HUES6 (cell line): ENCODE measurements around the gene TSSC4.

ENCODE experiments used
- H3K27ac ChIP-seq: 2 replicates; pipeline ENCODE4 v1.7.0; 2013; ENCODE audit warnings: low read depth, mild to moderate bottlenecking, low read length, inconsistent platforms
- H3K27me3 ChIP-seq: 2 replicates; pipeline ENCODE4 v1.6.1; 2013; ENCODE audit warnings: low read length; ENCODE audit not compliant: control insufficient read depth, insufficient read depth
- H3K36me3 ChIP-seq: 2 replicates; pipeline ENCODE4 v1.6.1; 2013; ENCODE audit warnings: low read length; ENCODE audit not compliant: control insufficient read depth, insufficient read depth
- H3K4me1 ChIP-seq: 2 replicates; pipeline ENCODE4 v1.6.1; 2013; ENCODE audit warnings: low read length; ENCODE audit not compliant: control insufficient read depth, insufficient read depth
- H3K4me3 ChIP-seq: 2 replicates; pipeline ENCODE4 v1.5.1; 2013; ENCODE audit warnings: low read depth, low read length
- H3K9ac ChIP-seq: one replicate; pipeline ENCODE4 v1.6.1; 2013; ENCODE audit warnings: mild to moderate bottlenecking, low read length
- H3K9me3 ChIP-seq: 2 replicates; pipeline ENCODE4 v1.6.1; 2013; ENCODE audit warnings: low read depth, low read length; ENCODE audit not compliant: control insufficient read depth, insufficient read depth

The TSSC4 gene

DNA sequence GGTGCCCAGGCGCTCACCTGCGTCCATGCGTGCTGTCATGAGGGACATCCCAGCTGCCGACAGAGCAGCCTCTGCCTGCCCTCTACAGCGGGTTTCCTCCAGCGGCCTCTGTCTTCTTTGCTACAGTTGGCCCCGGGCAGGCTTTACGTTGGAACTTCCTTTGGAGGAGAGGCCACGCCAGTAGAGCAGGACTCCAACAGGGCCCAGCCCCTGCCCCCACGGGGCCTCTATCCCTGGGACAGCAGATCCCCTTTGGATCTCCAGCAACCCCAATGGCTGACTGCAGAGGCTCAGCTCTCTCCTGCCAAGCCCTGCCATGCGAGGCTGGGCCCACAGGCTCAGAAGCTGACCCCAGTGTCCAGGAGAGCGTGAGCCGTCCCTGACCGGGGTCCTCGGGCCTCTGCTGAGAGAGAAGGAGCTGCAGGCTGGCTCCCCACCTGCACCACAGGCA, 31.6 kb downstream of the TSSC4 start:
- Histone ChIP-seq H3K27me3 (peaks cover 19% of the 10 kb centered on the region), H3K4me3 (no peak overlapping the region), H3K36me3 (no peaks in the 10 kb centered on the region), H3K9ac (no peak overlapping the region), H3K4me1 (no peaks in the 10 kb centered on the region), H3K9me3 (peaks cover 3% of the 10 kb centered on the region; the same call in 1 of the 2 replicates), H3K27ac (no peak overlapping the region)

DNA sequence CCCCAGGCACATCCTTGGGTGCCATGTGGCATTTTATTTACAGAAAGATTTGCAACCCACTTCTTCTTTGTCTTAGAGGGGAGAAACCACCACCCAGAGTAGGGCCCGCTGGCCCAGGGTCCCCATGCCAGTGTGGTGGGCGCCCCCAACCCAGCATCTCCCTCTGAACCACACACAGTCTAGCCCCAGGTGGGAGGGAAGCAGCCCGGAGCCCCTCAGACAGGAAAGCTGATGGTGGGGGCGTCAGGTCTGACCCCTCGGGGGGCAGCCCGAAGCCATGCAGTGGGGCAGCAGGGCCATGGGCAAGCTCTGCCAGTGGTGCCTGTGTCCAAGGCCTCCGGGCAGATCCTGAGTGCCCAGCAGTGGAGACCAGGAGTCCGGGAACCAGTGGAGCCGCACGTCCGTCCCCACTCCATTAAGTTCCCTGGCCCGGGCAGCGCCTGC, 32.1 kb downstream of the TSSC4 start:
- H3K9ac ChIP-seq: no peak overlapping the region
- H3K4me3 ChIP-seq: no peak overlapping the region
- H3K36me3 ChIP-seq: no peaks in the 10 kb centered on the region
- no peaks in the 10 kb centered on the region for H3K4me1 ChIP-seq
- no peak overlapping the region for H3K27ac ChIP-seq
- peaks cover 3% of the 10 kb centered on the region; the same call in 1 of the 2 replicates for H3K9me3 ChIP-seq
- peaks cover 23% of the 10 kb centered on the region for H3K27me3 ChIP-seq

DNA sequence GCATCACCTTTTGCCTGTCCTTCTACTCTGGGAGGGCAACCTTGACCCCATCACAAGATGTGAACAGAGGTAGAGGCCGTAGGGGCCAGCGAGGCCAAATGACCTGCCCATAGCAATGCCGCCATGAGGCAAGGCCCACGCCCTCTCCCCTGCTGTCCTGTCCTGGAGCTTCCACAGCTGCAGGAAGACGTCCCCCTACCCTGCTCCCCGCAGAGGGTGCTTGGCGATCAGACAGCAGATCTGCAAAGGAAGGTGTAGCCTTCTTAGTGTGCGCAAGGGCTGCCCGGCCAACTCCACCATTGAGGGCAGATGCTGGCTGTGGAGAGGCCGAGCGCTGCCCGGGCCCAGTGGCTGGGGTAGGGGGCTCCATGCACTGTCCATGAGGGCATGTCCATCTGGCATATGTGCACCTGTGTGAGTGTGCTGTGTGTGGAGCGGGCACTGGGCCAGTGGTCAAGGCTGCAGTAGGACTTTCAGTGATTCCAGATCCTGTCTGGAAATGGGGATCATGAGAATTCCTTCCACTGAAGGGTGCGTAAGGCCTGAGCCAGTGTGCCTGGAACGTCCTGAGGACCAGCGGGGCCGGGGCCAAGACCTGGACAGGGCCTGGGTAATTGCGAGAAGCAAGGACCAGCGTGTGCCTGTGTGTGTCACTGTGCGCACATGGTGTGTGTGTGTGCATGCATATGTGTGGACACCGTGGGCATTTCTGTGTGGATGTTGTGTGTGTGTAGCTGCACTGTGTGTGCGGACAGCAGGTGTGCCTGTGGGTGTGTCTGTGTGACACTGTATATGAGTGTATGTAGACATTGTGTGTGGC, 32.8 kb downstream of the TSSC4 start:
- Histone ChIP-seq H3K36me3 (no peaks in the 10 kb centered on the region), H3K9ac (no peak overlapping the region), H3K27ac (no peak overlapping the region), H3K9me3 (peaks cover 3% of the 10 kb centered on the region; the same call in 1 of the 2 replicates), H3K27me3 (peaks cover 29% of the 10 kb centered on the region), H3K4me3 (no peak overlapping the region), H3K4me1 (no peaks in the 10 kb centered on the region)

DNA sequence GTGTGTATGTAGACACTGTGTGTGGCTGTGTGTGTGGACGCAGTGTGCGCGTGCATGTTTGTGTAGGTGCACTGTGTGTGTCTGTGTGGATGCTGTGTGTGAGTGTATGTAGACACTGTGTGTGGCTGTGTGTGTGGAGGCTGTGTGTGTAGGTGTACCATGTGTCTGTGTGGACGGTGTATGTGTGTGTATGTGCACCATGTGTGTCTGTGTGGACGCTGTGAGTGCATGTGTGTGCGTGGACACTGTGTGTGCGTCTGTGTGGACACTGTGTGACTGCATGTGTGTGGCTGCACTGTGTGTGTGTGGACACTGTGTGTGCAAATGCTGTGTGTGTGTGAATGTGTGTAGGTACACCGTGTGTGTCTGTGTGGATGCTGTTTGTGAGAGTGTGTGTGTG, 33.5 kb downstream of the TSSC4 start:
- Histone ChIP-seq H3K27ac (no peak overlapping the region), H3K4me3 (no peak overlapping the region), H3K9ac (no peak overlapping the region), H3K9me3 (peaks cover 3% of the 10 kb centered on the region; the same call in 1 of the 2 replicates), H3K36me3 (no peaks in the 10 kb centered on the region), H3K27me3 (peaks cover 36% of the 10 kb centered on the region), H3K4me1 (no peaks in the 10 kb centered on the region)

DNA sequence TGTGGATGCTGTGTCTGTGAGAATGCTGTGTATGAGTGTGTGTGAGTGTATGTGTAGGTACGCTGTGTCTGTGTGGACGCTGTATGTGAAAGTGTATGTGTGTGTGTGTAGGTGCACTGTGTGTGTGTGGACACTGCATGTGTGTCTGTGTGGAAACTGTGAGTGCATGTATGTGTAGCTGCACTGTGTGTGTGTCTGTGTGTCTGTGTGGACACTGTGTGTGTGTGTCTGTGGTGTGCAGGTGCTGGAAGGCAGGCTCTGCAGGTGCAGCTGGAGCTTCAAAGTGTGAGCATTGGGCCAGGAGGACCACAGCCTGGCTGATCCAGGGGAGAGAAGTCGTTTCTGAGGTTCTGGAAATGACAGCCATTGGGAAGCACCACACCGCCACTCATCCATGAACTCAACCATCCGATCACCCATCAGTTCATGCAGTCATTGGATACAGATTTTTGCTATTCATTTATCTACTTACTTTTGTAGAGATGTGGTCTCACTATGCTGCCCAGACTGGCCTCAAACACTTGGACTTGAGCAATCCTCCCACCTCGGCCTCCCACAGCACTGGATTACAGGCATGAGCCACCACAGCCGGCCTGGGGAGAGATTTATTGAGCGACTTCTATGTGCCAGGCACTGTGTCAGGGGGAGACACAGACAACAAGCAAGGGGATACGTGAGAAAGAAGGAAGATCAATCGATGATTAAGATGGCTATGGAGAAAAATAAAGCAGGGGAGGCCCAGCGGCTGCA, 34.1 kb downstream of the TSSC4 start:
- no peaks in the 10 kb centered on the region; the same call in 1 of the 2 replicates for H3K9me3 ChIP-seq
- no peak overlapping the region for H3K9ac ChIP-seq
- peaks cover 39% of the 10 kb centered on the region for H3K27me3 ChIP-seq

DNA sequence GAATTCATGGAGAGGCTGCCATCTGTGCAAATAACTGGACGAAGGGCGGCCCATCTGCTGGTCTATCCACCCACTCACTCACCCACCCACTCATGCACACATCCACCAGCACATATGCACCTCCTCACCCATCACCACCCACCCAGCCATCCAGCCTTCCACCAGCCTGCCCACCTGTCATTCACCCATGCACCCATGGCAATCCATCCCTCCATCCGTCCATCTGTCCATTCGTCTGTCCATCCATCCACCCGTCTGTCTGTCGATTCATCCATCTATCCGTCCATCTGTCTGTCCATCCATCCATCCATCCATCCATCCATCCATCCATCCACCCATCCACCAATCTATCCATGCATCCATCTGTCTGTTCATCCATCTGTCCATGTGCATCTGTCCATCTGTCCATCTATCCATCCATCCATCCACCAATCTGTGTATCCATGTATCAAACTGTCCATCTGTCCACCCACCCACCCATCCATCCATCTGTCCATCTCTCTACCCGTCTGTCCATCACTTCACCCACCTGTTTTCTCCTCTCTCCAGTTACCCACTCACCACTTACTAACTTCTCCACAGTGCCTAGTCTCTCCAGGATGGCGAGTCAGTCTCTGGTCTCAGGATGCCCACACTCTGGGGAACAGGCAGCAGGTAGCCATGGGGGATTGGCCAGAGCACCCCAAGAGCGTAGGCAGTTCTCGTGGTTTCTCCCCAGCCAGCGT, 34.9 kb downstream of the TSSC4 start:
- H3K27me3 ChIP-seq: peaks cover 47% of the 10 kb centered on the region
- H3K36me3 ChIP-seq: no peaks in the 10 kb centered on the region
- no peaks in the 10 kb centered on the region for H3K4me1 ChIP-seq

More for the DNA sequence above, 34.1 kb downstream of the TSSC4 start:
- Histone ChIP-seq H3K4me3 (no peak overlapping the region), H3K4me1 (no peaks in the 10 kb centered on the region), H3K27ac (no peak overlapping the region), H3K36me3 (no peaks in the 10 kb centered on the region)

DNA sequence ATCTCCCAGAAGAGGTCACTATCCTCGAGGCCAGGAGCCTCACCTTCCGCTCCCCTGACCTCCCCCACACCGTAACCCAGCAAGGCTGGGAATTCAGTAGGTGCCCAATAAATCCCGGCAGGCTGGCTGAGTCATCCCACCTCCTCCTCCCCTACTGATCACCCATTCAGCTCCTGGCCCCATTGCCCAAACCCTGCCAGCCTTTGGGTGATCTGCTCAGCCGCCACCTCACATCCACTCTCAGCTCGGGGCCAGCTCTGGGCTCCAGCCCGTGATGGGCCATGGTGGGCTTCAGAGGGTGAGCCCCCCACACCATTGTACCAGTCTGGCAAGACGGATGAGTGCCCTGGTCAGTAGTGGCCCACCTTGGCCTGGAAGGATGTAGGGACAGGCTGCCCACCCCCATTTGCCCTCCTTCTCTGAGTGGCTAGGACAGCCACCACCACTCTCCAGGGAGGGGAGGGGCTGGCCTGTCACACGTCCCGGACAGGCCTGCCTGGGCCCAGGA, 35.5 kb downstream of the TSSC4 start:
- no peak overlapping the region for H3K27ac ChIP-seq
- no peaks in the 10 kb centered on the region for H3K9me3 ChIP-seq
- no peak overlapping the region for H3K9ac ChIP-seq
- H3K36me3 ChIP-seq: no peaks in the 10 kb centered on the region
- H3K4me3 ChIP-seq: no peak overlapping the region
- H3K27me3 ChIP-seq: peaks cover 53% of the 10 kb centered on the region
- no peaks in the 10 kb centered on the region for H3K4me1 ChIP-seq

More for the DNA sequence above, 34.9 kb downstream of the TSSC4 start:
- Histone ChIP-seq H3K27ac (no peak overlapping the region), H3K9me3 (no peaks in the 10 kb centered on the region; the same call in 1 of the 2 replicates), H3K9ac (no peak overlapping the region), H3K4me3 (no peak overlapping the region)

DNA sequence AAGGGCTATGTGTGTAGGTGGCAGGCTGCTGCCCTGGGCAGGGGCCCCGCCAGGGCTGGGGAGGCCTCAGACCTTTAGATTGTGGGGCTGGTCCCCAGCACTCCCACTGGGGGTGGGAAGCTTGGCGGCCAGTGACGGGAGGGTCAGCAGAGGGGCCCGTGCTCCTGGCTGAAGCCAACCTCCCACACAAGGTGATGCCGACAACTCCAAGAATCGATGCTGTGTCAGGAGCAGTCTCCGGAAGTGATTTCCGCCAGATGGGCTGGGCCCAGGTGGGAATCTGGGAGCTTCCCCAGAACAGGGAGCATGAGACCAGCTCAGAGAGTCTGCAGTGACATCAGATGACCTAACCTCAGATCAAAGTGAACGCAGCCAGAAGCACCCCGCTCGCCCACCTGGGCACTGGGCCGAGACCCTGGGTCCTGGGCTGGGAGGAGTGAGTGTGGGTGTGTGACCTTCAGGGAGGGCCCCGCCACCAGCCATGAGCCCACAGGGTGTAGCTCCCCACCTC, 36.0 kb downstream of the TSSC4 start:
- peaks cover 58% of the 10 kb centered on the region for H3K27me3 ChIP-seq
- H3K27ac ChIP-seq: no peak overlapping the region
- no peaks in the 10 kb centered on the region for H3K4me1 ChIP-seq
- H3K4me3 ChIP-seq: no peak overlapping the region
- no peaks in the 10 kb centered on the region for H3K9me3 ChIP-seq
- H3K9ac ChIP-seq: no peak overlapping the region
- no peaks in the 10 kb centered on the region for H3K36me3 ChIP-seq

DNA sequence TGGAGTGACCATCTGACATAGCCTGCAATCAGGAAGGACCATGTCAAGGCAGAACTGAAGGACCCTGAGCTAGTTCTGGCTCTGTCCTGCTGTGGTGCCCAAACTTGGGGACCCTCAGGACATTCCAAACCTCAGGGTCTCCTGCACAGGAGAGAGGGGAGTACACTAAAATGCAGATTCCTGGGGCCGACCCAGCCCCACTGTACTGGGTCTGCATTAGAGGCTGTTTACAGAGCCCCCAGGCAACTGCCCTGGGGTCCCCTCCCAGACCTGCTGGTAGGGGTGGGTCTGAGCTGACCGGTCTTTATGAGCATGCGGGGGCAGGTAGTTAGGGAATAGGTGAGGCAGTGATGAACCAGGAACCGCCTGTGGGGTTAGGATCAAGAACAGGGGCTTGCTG, 37.0 kb downstream of the TSSC4 start:
- Histone ChIP-seq H3K27me3 (peaks cover 68% of the 10 kb centered on the region), H3K9ac (no peak overlapping the region), H3K9me3 (peaks cover under 1% of the 10 kb centered on the region; the same call in 1 of the 2 replicates), H3K27ac (no peak overlapping the region), H3K4me3 (no peak overlapping the region), H3K36me3 (no peaks in the 10 kb centered on the region), H3K4me1 (no peaks in the 10 kb centered on the region)

DNA sequence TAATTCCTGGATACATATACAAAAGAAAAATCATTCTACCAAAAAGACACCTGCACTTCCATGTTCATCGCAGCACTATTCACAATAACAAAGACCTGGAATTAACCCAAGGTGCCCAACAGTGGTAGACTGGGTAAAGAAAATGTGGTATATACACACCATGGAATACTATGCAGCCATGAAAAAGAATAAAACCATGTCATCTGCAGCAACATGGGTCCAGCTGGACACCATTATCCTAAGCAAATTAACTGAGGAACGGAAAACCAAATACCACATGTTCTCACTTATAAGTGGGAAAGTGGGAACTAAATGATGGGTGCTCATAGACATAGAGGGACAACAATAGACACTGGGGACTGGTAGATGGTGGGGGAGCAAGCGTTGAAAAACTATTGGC, 39.3 kb downstream of the TSSC4 start:
- Histone ChIP-seq H3K27me3 (peaks cover 78% of the 10 kb centered on the region), H3K27ac (no peak overlapping the region), H3K36me3 (no peaks in the 10 kb centered on the region), H3K9ac (no peak overlapping the region), H3K4me1 (no peaks in the 10 kb centered on the region), H3K4me3 (no peak overlapping the region), H3K9me3 (peaks cover 5% of the 10 kb centered on the region; the same call in 1 of the 2 replicates)
